D721Med (cell line): ENCODE measurements around the gene RREB1.

Source experiments
- DNase-seq: peaks from one replicate; pipeline ENCODE4 v3.0.0; 2011; ENCODE audit warnings: low spot score; ENCODE audit not compliant: insufficient read length
- FAIRE-seq: peaks from 2 replicates; lab custom pipeline; 2011; peaks lifted over from hg19 to GRCh38; lab: Jason Lieb, UNC
- CTCF ChIP-seq: IDR thresholded peaks from 2 replicates; pipeline ENCODE4 v1.5.1; 2012; ENCODE audit warnings: mild to moderate bottlenecking, control low read depth; ENCODE audit not compliant: insufficient read depth; ENCODE audit errors: missing control alignments

RREB1 gene

GRCh38 chr6:7251646-7252260 is 144.0 kb downstream of the RREB1 start:
- no peak for DNase-seq
- no peak for TF ChIP-seq CTCF
- FAIRE-seq: no peak

- no peak for DNase-seq
- no peak for FAIRE-seq
- TF ChIP-seq CTCF: no peak
These were observed 144.6 kb downstream of the RREB1 start for GRCh38 chr6:7252390-7252789.

- TF ChIP-seq CTCF: no peak
- no peak for FAIRE-seq
- DNase-seq: no peak
These were observed 147.4 kb downstream of the RREB1 start for GRCh38 chr6:7254980-7255835.

- DNase-seq (no peak), FAIRE-seq (no peak)
- TF ChIP-seq CTCF: no peak
These were observed 148.2 kb downstream of the RREB1 start for GRCh38 chr6:7255918-7256317.

- TF ChIP-seq CTCF: no peak
- FAIRE-seq: no peak
These were observed 149.0 kb downstream of the RREB1 start for GRCh38 chr6:7256785-7257184.

GRCh38 chr6:7257521-7258230 is 149.9 kb downstream of the RREB1 start:
- DNase-seq: no peak
- no peak for TF ChIP-seq CTCF
- FAIRE-seq: no peak

More at GRCh38 chr6:7256785-7257184, 149.0 kb downstream of the RREB1 start:
- no peak for DNase-seq
